WERI-Rb-1 (cell line): ENCODE data around the gene PTEN.

Experiments
- DNase-seq: peaks from one replicate; pipeline ENCODE4 v3.0.0-alpha.2; 2020
- H3K27ac ChIP-seq: fragments of 250-450 bp; sonication (Bioruptor Pico); 2 replicates; pipeline ENCODE4 v1.5.1; 2020; ENCODE audit warnings: mild to moderate bottlenecking, moderate library complexity
- H3K27me3 ChIP-seq: fragments of 250-450 bp; sonication (Bioruptor Pico); 2 replicates; pipeline ENCODE4 v1.5.1; 2021; ENCODE audit warnings: mild to moderate bottlenecking, low read depth, moderate library complexity; ENCODE audit not compliant: insufficient read depth, severe bottlenecking
- H3K36me3 ChIP-seq: fragments of 250-450 bp; sonication (Bioruptor Pico); 2 replicates; pipeline ENCODE4 v1.5.1; 2020; ENCODE audit warnings: mild to moderate bottlenecking, moderate library complexity
- H3K4me3 ChIP-seq: 2 replicates; pipeline ENCODE4 v1.5.1; 2011; ENCODE audit warnings: low read depth, mild to moderate bottlenecking, control low read depth, low read length
- H3K9me3 ChIP-seq: fragments of 250-450 bp; sonication (Bioruptor Pico); 2 replicates; pipeline ENCODE4 v1.5.1; 2021; ENCODE audit warnings: mild to moderate bottlenecking, moderate library complexity; ENCODE audit not compliant: severe bottlenecking
- CTCF ChIP-seq: IDR thresholded peaks from 2 replicates; pipeline ENCODE4 v1.5.1; 2011; ENCODE audit warnings: low read depth, mild to moderate bottlenecking, control low read depth, inconsistent platforms, low read length

PTEN gene

GRCh38 chr10:87918254-87918859 lies 54.9 kb downstream of the PTEN start:
- no peak for TF ChIP-seq CTCF
- H3K9me3 ChIP-seq: no peaks in the 10 kb centered on the region
- H3K27me3 ChIP-seq: no peaks in the 10 kb centered on the region
- peaks cover under 1% of the 10 kb centered on the region; the same call in 1 of the 2 replicates for H3K36me3 ChIP-seq
- no peak for DNase-seq
- no peak overlapping the region for H3K4me3 ChIP-seq
- H3K27ac ChIP-seq: no peak overlapping the region

DNA sequence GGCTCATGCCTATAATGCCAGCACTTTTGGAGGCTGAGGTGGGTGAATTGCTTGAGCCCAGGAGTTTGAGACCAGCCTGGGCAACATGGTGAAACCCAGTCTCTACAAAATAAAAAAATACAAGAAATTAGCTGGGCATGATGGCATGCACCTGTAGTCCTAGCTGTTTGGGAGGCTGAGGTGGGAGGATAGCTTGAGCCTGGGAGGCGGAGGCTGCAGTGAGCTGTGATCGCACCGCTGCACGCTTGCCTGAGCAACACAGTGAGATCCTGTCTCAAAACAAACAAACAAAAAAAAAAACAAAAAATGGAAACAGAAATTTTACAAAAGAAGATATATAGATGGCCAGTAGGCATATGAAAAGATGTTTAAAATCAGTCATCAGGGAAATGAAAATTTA lies 57.1 kb downstream of the PTEN start:
- H3K4me3 ChIP-seq: no peak overlapping the region
- no peak overlapping the region for H3K27ac ChIP-seq
- peaks cover 2% of the 10 kb centered on the region for H3K36me3 ChIP-seq
- no peak for DNase-seq
- H3K27me3 ChIP-seq: no peaks in the 10 kb centered on the region
- no peaks in the 10 kb centered on the region for H3K9me3 ChIP-seq
- TF ChIP-seq CTCF: no peak

DNA sequence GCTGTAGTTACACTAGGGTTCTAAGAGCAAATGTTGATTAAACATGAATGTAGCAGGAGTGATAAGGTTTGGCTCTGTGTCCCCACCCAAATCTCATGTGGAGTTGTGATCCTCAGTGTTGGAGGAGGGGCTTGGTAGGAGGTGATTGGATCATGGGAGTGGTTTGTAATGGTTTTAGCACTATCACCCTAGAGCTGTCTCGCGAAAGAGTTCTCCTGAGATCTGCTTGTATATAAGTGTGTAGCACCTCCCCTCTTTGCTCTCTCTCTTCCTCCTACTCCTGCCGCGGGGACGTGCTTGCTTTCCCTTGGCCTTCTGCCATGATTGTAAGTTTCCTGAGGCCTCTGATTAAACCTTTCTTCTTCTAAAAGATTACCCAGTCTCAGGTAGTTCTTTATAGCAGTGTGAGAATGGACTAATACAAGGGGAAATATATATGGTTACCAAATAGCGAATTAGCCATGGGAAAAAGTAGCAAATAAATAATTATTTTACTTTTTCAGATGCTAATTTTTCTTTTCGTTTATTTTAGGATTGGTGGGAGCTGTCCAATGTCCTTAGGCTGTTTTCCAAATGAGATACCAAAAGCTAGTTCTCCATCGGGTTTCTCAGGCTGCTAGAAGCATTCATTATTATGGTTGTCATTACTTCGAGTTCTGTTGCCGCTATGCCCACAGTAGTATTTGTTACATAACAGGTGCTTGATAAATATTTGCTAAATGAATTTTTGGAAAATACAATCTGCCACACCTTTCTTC lies 58.7 kb downstream of the PTEN start:
- Histone ChIP-seq H3K4me3 (no peak overlapping the region), H3K27me3 (no peaks in the 10 kb centered on the region), H3K27ac (no peak overlapping the region), H3K9me3 (no peaks in the 10 kb centered on the region), H3K36me3 (peaks cover 6% of the 10 kb centered on the region)
- no peak for TF ChIP-seq CTCF
- no peak for DNase-seq

DNA sequence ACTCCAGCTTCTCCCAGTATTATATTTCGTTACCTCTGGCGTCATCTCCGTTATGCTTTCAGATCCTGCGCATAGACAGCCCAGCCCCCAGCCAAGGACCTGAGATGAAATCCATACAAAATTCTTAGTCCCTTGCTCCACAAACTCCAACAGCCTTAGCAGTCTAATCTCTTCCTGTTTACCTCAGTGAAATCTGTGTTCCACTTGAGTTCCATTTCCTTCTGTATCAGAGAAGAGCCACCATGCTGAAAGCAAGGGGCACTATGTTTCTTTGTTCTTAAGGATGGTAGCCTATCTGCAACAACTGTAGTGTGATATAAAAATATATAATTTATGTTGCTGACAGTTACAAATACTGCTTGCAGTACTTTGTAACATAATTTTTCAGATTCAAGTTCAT lies 59.8 kb downstream of the PTEN start:
- H3K4me3 ChIP-seq: no peak overlapping the region
- no peak overlapping the region for H3K27ac ChIP-seq
- TF ChIP-seq CTCF: no peak
- DNase-seq: no peak
- no peaks in the 10 kb centered on the region for H3K9me3 ChIP-seq
- H3K27me3 ChIP-seq: no peaks in the 10 kb centered on the region
- peaks cover 6% of the 10 kb centered on the region for H3K36me3 ChIP-seq

GRCh38 chr10:87925570-87925969 lies 62.1 kb downstream of the PTEN start:
- DNase-seq: no peak
- TF ChIP-seq CTCF: no peak
- Histone ChIP-seq H3K36me3 (peaks cover 6% of the 10 kb centered on the region), H3K27ac (no peak overlapping the region), H3K9me3 (no peaks in the 10 kb centered on the region), H3K27me3 (no peaks in the 10 kb centered on the region), H3K4me3 (no peak overlapping the region)
